ENCODE data around the gene DRC3.
A peak's percentile ranks its signal among the peaks of the same experiment; 100 is the strongest.

DRC3 gene

GRCh38 chr17:17934806-17935205 is 37.9 kb upstream of the DRC3 start:
- Histone ChIP-seq H4K91ac (ENCODE audit: low read depth, low read length, poor library complexity) (no peak overlapping the region), H3K27me3 (ENCODE audit: control insufficient read depth in 3 of 3, insufficient read depth in 3 of 3, low read depth in 1 of 3, low read length in 3 of 3) (no peaks in the 10 kb centered on the region), H4K8ac (ENCODE audit: low read depth, low read length) (no peak overlapping the region), H2AFZ (ENCODE audit: low read length) (no peak overlapping the region), H2BK120ac (ENCODE audit: low read depth, low read length) (no peak overlapping the region), H3K14ac (ENCODE audit: low read length) (no peak overlapping the region), H3K4me2 (ENCODE audit: insufficient read depth, low read length, poor library complexity, severe bottlenecking) (no peak overlapping the region), H3K4me1 (ENCODE audit: control insufficient read depth in 2 of 2, insufficient read depth in 1 of 2, low read depth in 1 of 2, low read length in 2 of 2) (peaks cover 26 to 41% of the 10 kb centered on the region in 2 donors), H3K79me1 (ENCODE audit: low read depth, low read length) (no peaks in the 10 kb centered on the region), H3K18ac (ENCODE audit: low read length) (no peak overlapping the region), H3K36me3 (replicated peaks in 1 of 2; ENCODE audit: control insufficient read depth in 2 of 2, insufficient read depth in 2 of 2, low read length in 2 of 2) (no peaks in the 10 kb centered on the region), H3K23ac (ENCODE audit: low read depth, low read length, poor library complexity) (no peak overlapping the region), H3K9ac (ENCODE audit: low read depth, low read length, poor library complexity) (no peak overlapping the region), H3K4ac (ENCODE audit: low read length) (no peak overlapping the region), H2AK5ac (ENCODE audit: low read depth, low read length) (no peak overlapping the region), H3K9me3 (replicated peaks in 1 of 2; ENCODE audit: control insufficient read depth in 2 of 2, insufficient read depth in 1 of 2, low read depth in 1 of 2, low read length in 2 of 2) (no peaks in the 10 kb centered on the region), H2BK12ac (ENCODE audit: low read length) (no peak overlapping the region), H2BK15ac (ENCODE audit: low read length) (no peak overlapping the region), H3K27ac (replicated peaks; ENCODE audit: low read length) (no peak overlapping the region), H2BK5ac (ENCODE audit: low read length) (no peak overlapping the region), H3K4me3 (ENCODE audit: low read length in 2 of 2) (no peak overlapping the region)
- WGBS, 2 donors (ENCODE audit: extremely low coverage in 2 of 2, insufficient read length in 2 of 2, insufficient replicate concordance in 1 of 2) = no CpG with 5 or more reads among the region's 3 CpGs
- DNase-seq (ENCODE audit: low spot score) = no peak

DNA sequence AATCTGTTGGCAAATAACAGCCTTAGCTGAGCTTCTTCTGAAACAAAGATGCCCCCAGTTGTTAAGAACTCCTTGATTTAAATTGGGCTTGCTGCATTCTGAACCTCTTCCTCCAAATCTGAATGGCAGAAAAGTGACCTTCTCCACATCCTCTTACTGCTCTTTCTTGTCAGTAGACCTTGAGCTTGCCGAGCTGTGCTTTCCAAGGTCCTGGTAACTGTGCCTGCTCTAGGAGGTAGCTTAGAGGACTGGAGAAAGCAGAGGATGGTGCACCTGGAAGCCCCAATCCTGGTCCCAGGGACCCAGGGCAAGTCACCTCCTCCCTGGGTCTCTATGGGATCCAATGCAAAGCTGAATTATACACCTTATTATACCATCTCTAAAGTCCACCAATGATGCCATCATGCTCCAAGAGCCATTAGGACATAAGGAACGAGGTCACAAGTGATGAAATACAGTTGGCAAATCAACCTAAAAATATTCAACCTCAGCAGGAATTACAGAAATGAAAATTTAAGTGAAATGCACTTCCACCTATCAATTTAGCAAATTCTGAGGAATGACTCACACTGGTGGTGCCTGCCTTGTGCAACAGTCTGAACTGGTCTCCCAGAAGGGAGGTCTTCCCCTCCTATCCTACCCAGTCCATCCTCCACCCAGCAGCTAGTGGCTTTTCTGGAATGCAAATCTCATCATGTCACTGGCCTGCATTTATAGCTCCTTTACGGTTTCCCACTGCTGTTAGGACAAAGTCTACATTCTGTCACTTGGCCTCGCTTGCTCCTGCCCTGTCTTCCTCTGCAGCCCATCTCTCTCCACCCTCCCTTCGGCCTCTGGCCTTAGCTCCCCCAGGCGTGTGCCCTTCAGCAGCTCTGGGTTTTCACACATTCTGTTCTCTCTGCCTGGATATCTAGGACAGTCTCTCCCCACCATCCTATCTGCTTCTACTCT is 37.1 kb upstream of the DRC3 start:
- Histone ChIP-seq H3K27ac (replicated peaks; ENCODE audit: low read length) (peak overlapping the region; percentile 19), H3K27me3 (ENCODE audit: control insufficient read depth in 3 of 3, insufficient read depth in 3 of 3, low read depth in 1 of 3, low read length in 3 of 3) (no peaks in the 10 kb centered on the region), H3K79me1 (ENCODE audit: low read depth, low read length) (no peaks in the 10 kb centered on the region), H3K9ac (ENCODE audit: low read depth, low read length, poor library complexity) (no peak overlapping the region), H2AFZ (ENCODE audit: low read length) (no peak overlapping the region), H3K4me1 (ENCODE audit: control insufficient read depth in 2 of 2, insufficient read depth in 1 of 2, low read depth in 1 of 2, low read length in 2 of 2) (peaks cover 27 to 37% of the 10 kb centered on the region in 2 donors), H3K4me3 (ENCODE audit: low read length in 2 of 2) (no peak overlapping the region), H3K18ac (ENCODE audit: low read length) (no peak overlapping the region), H3K23ac (ENCODE audit: low read depth, low read length, poor library complexity) (no peak overlapping the region), H2BK120ac (ENCODE audit: low read depth, low read length) (no peak overlapping the region), H2BK5ac (ENCODE audit: low read length) (no peak overlapping the region), H3K4me2 (ENCODE audit: insufficient read depth, low read length, poor library complexity, severe bottlenecking) (no peak overlapping the region), H2BK12ac (ENCODE audit: low read length) (no peak overlapping the region), H3K9me3 (replicated peaks in 1 of 2; ENCODE audit: control insufficient read depth in 2 of 2, insufficient read depth in 1 of 2, low read depth in 1 of 2, low read length in 2 of 2) (no peaks in the 10 kb centered on the region), H3K36me3 (replicated peaks in 1 of 2; ENCODE audit: control insufficient read depth in 2 of 2, insufficient read depth in 2 of 2, low read length in 2 of 2) (no peaks in the 10 kb centered on the region), H2AK5ac (ENCODE audit: low read depth, low read length) (no peak overlapping the region), H2BK15ac (ENCODE audit: low read length) (no peak overlapping the region), H4K8ac (ENCODE audit: low read depth, low read length) (no peak overlapping the region), H3K14ac (ENCODE audit: low read length) (no peak overlapping the region), H3K4ac (ENCODE audit: low read length) (no peak overlapping the region), H4K91ac (ENCODE audit: low read depth, low read length, poor library complexity) (no peak overlapping the region)
- DNase-seq (ENCODE audit: low spot score) = no peak
- no CpG with 5 or more reads among the region's 6 CpGs for WGBS, 2 donors (ENCODE audit: extremely low coverage in 2 of 2, insufficient read length in 2 of 2, insufficient replicate concordance in 1 of 2)

GRCh38 chr17:17937201-17937853 is 35.3 kb upstream of the DRC3 start:
- no peak overlapping the region for H2BK15ac ChIP-seq (ENCODE audit: low read length)
- no peaks in the 10 kb centered on the region for H3K36me3 ChIP-seq (replicated peaks in 1 of 2; ENCODE audit: control insufficient read depth in 2 of 2, insufficient read depth in 2 of 2, low read length in 2 of 2)
- no peaks in the 10 kb centered on the region for H3K79me1 ChIP-seq (ENCODE audit: low read depth, low read length)
- H2AFZ ChIP-seq (ENCODE audit: low read length) = no peak overlapping the region
- no peak overlapping the region for H3K9ac ChIP-seq (ENCODE audit: low read depth, low read length, poor library complexity)
- DNase-seq (ENCODE audit: low spot score) = no peak
- H2BK120ac ChIP-seq (ENCODE audit: low read depth, low read length) = no peak overlapping the region
- H2BK5ac ChIP-seq (ENCODE audit: low read length) = no peak overlapping the region
- H3K4me3 ChIP-seq (ENCODE audit: low read length in 2 of 2) = no peak overlapping the region
- no peak overlapping the region for H4K8ac ChIP-seq (ENCODE audit: low read depth, low read length)
- H3K9me3 ChIP-seq (replicated peaks in 1 of 2; ENCODE audit: control insufficient read depth in 2 of 2, insufficient read depth in 1 of 2, low read depth in 1 of 2, low read length in 2 of 2) = no peaks in the 10 kb centered on the region
- H3K27me3 ChIP-seq (ENCODE audit: control insufficient read depth in 3 of 3, insufficient read depth in 3 of 3, low read depth in 1 of 3, low read length in 3 of 3) = no peaks in the 10 kb centered on the region
- peaks cover 27 to 46% of the 10 kb centered on the region in 2 donors for H3K4me1 ChIP-seq (ENCODE audit: control insufficient read depth in 2 of 2, insufficient read depth in 1 of 2, low read depth in 1 of 2, low read length in 2 of 2)
- no peak overlapping the region for H3K18ac ChIP-seq (ENCODE audit: low read length)
- H3K23ac ChIP-seq (ENCODE audit: low read depth, low read length, poor library complexity) = no peak overlapping the region
- H3K27ac ChIP-seq (replicated peaks; ENCODE audit: low read length) = no peak overlapping the region
- H3K4ac ChIP-seq (ENCODE audit: low read length) = no peak overlapping the region
- H4K91ac ChIP-seq (ENCODE audit: low read depth, low read length, poor library complexity) = no peak overlapping the region
- WGBS, 2 donors (ENCODE audit: extremely low coverage in 2 of 2, insufficient read length in 2 of 2, insufficient replicate concordance in 1 of 2) = no CpG with 5 or more reads among the region's 4 CpGs
- no peak overlapping the region for H2BK12ac ChIP-seq (ENCODE audit: low read length)
- no peak overlapping the region for H3K4me2 ChIP-seq (ENCODE audit: insufficient read depth, low read length, poor library complexity, severe bottlenecking)
- no peak overlapping the region for H2AK5ac ChIP-seq (ENCODE audit: low read depth, low read length)
- H3K14ac ChIP-seq (ENCODE audit: low read length) = no peak overlapping the region

- H2BK120ac ChIP-seq (ENCODE audit: low read depth, low read length) = no peak overlapping the region
- no peak overlapping the region for H3K27ac ChIP-seq (replicated peaks; ENCODE audit: low read length)
- H2BK15ac ChIP-seq (ENCODE audit: low read length) = no peak overlapping the region
- no CpG with 5 or more reads among the region's 5 CpGs for WGBS, 2 donors (ENCODE audit: extremely low coverage in 2 of 2, insufficient read length in 2 of 2, insufficient replicate concordance in 1 of 2)
- no peak overlapping the region for H3K14ac ChIP-seq (ENCODE audit: low read length)
- peaks cover 27 to 52% of the 10 kb centered on the region in 2 donors for H3K4me1 ChIP-seq (ENCODE audit: control insufficient read depth in 2 of 2, insufficient read depth in 1 of 2, low read depth in 1 of 2, low read length in 2 of 2)
- H3K9ac ChIP-seq (ENCODE audit: low read depth, low read length, poor library complexity) = no peak overlapping the region
- no peak overlapping the region for H2AFZ ChIP-seq (ENCODE audit: low read length)
- no peak for DNase-seq (ENCODE audit: low spot score)
- no peaks in the 10 kb centered on the region for H3K79me1 ChIP-seq (ENCODE audit: low read depth, low read length)
- H3K18ac ChIP-seq (ENCODE audit: low read length) = no peak overlapping the region
- no peak overlapping the region for H3K4me2 ChIP-seq (ENCODE audit: insufficient read depth, low read length, poor library complexity, severe bottlenecking)
- H4K91ac ChIP-seq (ENCODE audit: low read depth, low read length, poor library complexity) = no peak overlapping the region
- no peak overlapping the region for H2BK12ac ChIP-seq (ENCODE audit: low read length)
- no peaks in the 10 kb centered on the region for H3K9me3 ChIP-seq (replicated peaks in 1 of 2; ENCODE audit: control insufficient read depth in 2 of 2, insufficient read depth in 1 of 2, low read depth in 1 of 2, low read length in 2 of 2)
- H2AK5ac ChIP-seq (ENCODE audit: low read depth, low read length) = no peak overlapping the region
- H4K8ac ChIP-seq (ENCODE audit: low read depth, low read length) = no peak overlapping the region
- no peak overlapping the region for H3K4ac ChIP-seq (ENCODE audit: low read length)
- no peaks in the 10 kb centered on the region for H3K36me3 ChIP-seq (replicated peaks in 1 of 2; ENCODE audit: control insufficient read depth in 2 of 2, insufficient read depth in 2 of 2, low read length in 2 of 2)
- H2BK5ac ChIP-seq (ENCODE audit: low read length) = no peak overlapping the region
- no peak overlapping the region for H3K23ac ChIP-seq (ENCODE audit: low read depth, low read length, poor library complexity)
- H3K27me3 ChIP-seq (ENCODE audit: control insufficient read depth in 3 of 3, insufficient read depth in 3 of 3, low read depth in 1 of 3, low read length in 3 of 3) = no peaks in the 10 kb centered on the region
- H3K4me3 ChIP-seq (ENCODE audit: low read length in 2 of 2) = no peak overlapping the region
Measured at GRCh38 chr17:17937958-17938357, 34.7 kb upstream of the DRC3 start.

Measured in neuronal stem cell (in vitro differentiated cells).